DND-41 (cell line): ENCODE measurements around the gene VWA8.

Source experiments
- ATAC-seq: fragments of 200-7000 bp; cut with Tn5 transposase; 3 replicates; pipeline ENCODE4 v1.9.1; 2021; ENCODE audit warnings: low read depth; ENCODE audit not compliant: insufficient read depth
- DNase-seq: peaks from one replicate; pipeline ENCODE4 v3.0.0-alpha.2; 2020
- H2AFZ ChIP-seq: 2 replicates; pipeline ENCODE4 v1.6.0; 2012; ENCODE audit warnings: low read depth, low read length
- H3K27ac ChIP-seq: 2 replicates; pipeline ENCODE4 v1.5.1; 2012; ENCODE audit warnings: low read length, inconsistent platforms
- H3K27me3 ChIP-seq: fragments of 200-600 bp; sonication (generic); 2 replicates; pipeline ENCODE4 v1.6.0; 2012; ENCODE audit warnings: low read length, mild to moderate bottlenecking, inconsistent platforms; ENCODE audit not compliant: insufficient read depth, poor library complexity
- H3K36me3 ChIP-seq: 2 replicates; pipeline ENCODE4 v1.5.1; 2012; ENCODE audit warnings: low read length, inconsistent platforms; ENCODE audit not compliant: insufficient read depth
- H3K4me1 ChIP-seq: 2 replicates; pipeline ENCODE4 v1.5.1; 2012; ENCODE audit warnings: mild to moderate bottlenecking, low read length; ENCODE audit not compliant: insufficient read depth
- H3K4me2 ChIP-seq: 2 replicates; pipeline ENCODE4 v1.6.0; 2012; ENCODE audit warnings: mild to moderate bottlenecking, moderate library complexity, low read length, inconsistent platforms; ENCODE audit not compliant: insufficient read depth
- H3K4me3 ChIP-seq, 2 experiments: fragments of 200-600 bp in 1 of 2; shearing (Covaris generic) in 1 of 2; 2 replicates each; pipeline ENCODE4 v1.5.1; 2012 to 2016; ENCODE audit warnings: inconsistent platforms in 2 of 2, low read length in 2 of 2, mild to moderate bottlenecking in 2 of 2, low read depth in 1 of 2, moderate library complexity in 1 of 2
- H3K79me2 ChIP-seq: 2 replicates; pipeline ENCODE4 v1.6.0; 2012; ENCODE audit warnings: low read length, inconsistent platforms; ENCODE audit not compliant: insufficient read depth
- H3K9ac ChIP-seq: 2 replicates; pipeline ENCODE4 v1.6.0; 2012; ENCODE audit warnings: low read depth, mild to moderate bottlenecking, inconsistent platforms, low read length, moderate library complexity
- H3K9me3 ChIP-seq: 2 replicates; pipeline ENCODE4 v1.5.1; 2012; ENCODE audit warnings: low read length, moderate library complexity, mild to moderate bottlenecking, inconsistent platforms; ENCODE audit not compliant: insufficient read depth, severe bottlenecking
- H4K20me1 ChIP-seq: 2 replicates; pipeline ENCODE4 v1.6.0; 2012; ENCODE audit warnings: low read length; ENCODE audit not compliant: insufficient read depth
- CTCF ChIP-seq: IDR thresholded peaks from 2 replicates; pipeline ENCODE4 v1.5.1; 2012; ENCODE audit warnings: borderline replicate concordance, low read length, moderate library complexity, mild to moderate bottlenecking; ENCODE audit not compliant: poor library complexity, severe bottlenecking; ENCODE audit errors: extremely low read depth
- EZH2 ChIP-seq: IDR thresholded peaks from 3 replicates; pipeline ENCODE4 v1.6.1; 2012; ENCODE audit warnings: borderline replicate concordance, low read depth, mild to moderate bottlenecking, moderate library complexity, low read length, inconsistent platforms; ENCODE audit not compliant: severe bottlenecking

Gene VWA8

GRCh38 chr13:41565216-41565615 is 395.7 kb downstream of the VWA8 start:
- no peak for ATAC-seq
- H3K4me2 ChIP-seq, result no peak overlapping the region
- TF ChIP-seq EZH2, result no peak
- no peak for TF ChIP-seq CTCF
- no peaks in the 10 kb centered on the region for H3K79me2 ChIP-seq
- peaks cover 16% of the 10 kb centered on the region for H3K36me3 ChIP-seq
- no peak overlapping the region for H3K27ac ChIP-seq
- H2AFZ ChIP-seq, result no peak overlapping the region
- H3K4me3 ChIP-seq, result no peak overlapping the region
- H3K9ac ChIP-seq, result no peak overlapping the region
- H3K27me3 ChIP-seq, result no peaks in the 10 kb centered on the region
- no peaks in the 10 kb centered on the region for H3K9me3 ChIP-seq
- no peaks in the 10 kb centered on the region for H4K20me1 ChIP-seq
- peaks cover 17% of the 10 kb centered on the region for H3K4me1 ChIP-seq
- no peak for DNase-seq

- H3K4me2 ChIP-seq, result no peak overlapping the region
- H3K27me3 ChIP-seq, result no peaks in the 10 kb centered on the region
- H3K36me3 ChIP-seq, result peaks cover 11% of the 10 kb centered on the region
- no peak overlapping the region for H2AFZ ChIP-seq
- no peak for ATAC-seq
- no peak overlapping the region for H3K4me3 ChIP-seq
- no peaks in the 10 kb centered on the region for H3K79me2 ChIP-seq
- peaks cover 17% of the 10 kb centered on the region for H3K4me1 ChIP-seq
- no peak for DNase-seq
- H4K20me1 ChIP-seq, result no peaks in the 10 kb centered on the region
- H3K27ac ChIP-seq, result no peak overlapping the region
- H3K9me3 ChIP-seq, result no peaks in the 10 kb centered on the region
- TF ChIP-seq CTCF (no peak), EZH2 (no peak)
- no peak overlapping the region for H3K9ac ChIP-seq
Measured at GRCh38 chr13:41563984-41564365, 396.9 kb downstream of the VWA8 start.

- DNase-seq (no peak), ATAC-seq (no peak)
- no peaks in the 10 kb centered on the region for H3K9me3 ChIP-seq
- no peaks in the 10 kb centered on the region for H3K79me2 ChIP-seq
- H3K27me3 ChIP-seq, result no peaks in the 10 kb centered on the region
- H2AFZ ChIP-seq, result no peak overlapping the region
- TF ChIP-seq CTCF, result no peak
- no peak for TF ChIP-seq EZH2
- no peak overlapping the region for H3K4me3 ChIP-seq
- H3K4me2 ChIP-seq, result no peak overlapping the region
- H4K20me1 ChIP-seq, result no peaks in the 10 kb centered on the region
- H3K4me1 ChIP-seq, result peaks cover 17% of the 10 kb centered on the region
- no peak overlapping the region for H3K9ac ChIP-seq
- H3K36me3 ChIP-seq, result peaks cover 10% of the 10 kb centered on the region
- H3K27ac ChIP-seq, result no peak overlapping the region; the same call in 1 of the 2 replicates
Measured at GRCh38 chr13:41563341-41563983, 397.4 kb downstream of the VWA8 start.
